ENCODE results near the gene MAF.

The MAF gene

GRCh38 chr16:79609861-79610260 is 9.3 kb upstream of the MAF start:
- no peak for TF ChIP-seq CTCF (conservative IDR thresholded peaks at IDR 0.05; ENCODE audit: low read depth)
- ChIA-PET CTCF (interaction anchor here (1.1 kb wide), 1 partner anchor 247 kb away, joined by 4 read pairs; no protein-coding TSS in a partner anchor), POLR2A (ENCODE audit: low non-redundant PET) (no interaction called here)
- no peak overlapping the region for H3K27ac ChIP-seq
- no peak for DNase-seq (ENCODE audit: low spot score)

GRCh38 chr16:79608976-79609375 is 8.4 kb upstream of the MAF start:
- CTCF ChIA-PET: interaction anchor here (1.1 kb wide), 1 partner anchor 246 kb away, joined by 4 read pairs; no protein-coding TSS in a partner anchor
- H3K27ac ChIP-seq: no peak overlapping the region
- no peak for DNase-seq (ENCODE audit: low spot score)
- POLR2A ChIA-PET (ENCODE audit: low non-redundant PET): no interaction called here
- no peak for TF ChIP-seq CTCF (conservative IDR thresholded peaks at IDR 0.05; ENCODE audit: low read depth)

- DNase-seq (ENCODE audit: low spot score): peak; percentile 66
- no peak for TF ChIP-seq CTCF (conservative IDR thresholded peaks at IDR 0.05; ENCODE audit: low read depth)
- ChIA-PET CTCF (no interaction called here), POLR2A (ENCODE audit: low non-redundant PET) (no interaction called here)
- H3K27ac ChIP-seq: no peak overlapping the region
Measured at GRCh38 chr16:79607587-79607986, 7.0 kb upstream of the MAF start.

GRCh38 chr16:79605999-79606398 is 5.5 kb upstream of the MAF start:
- H3K27ac ChIP-seq: peak overlapping the region; percentile 31; the same call in 1 of the 2 replicates
- peak; percentile 87 for DNase-seq (ENCODE audit: low spot score)
- TF ChIP-seq CTCF (conservative IDR thresholded peaks at IDR 0.05; ENCODE audit: low read depth): no peak
- POLR2A ChIA-PET (ENCODE audit: low non-redundant PET): no interaction called here
- CTCF ChIA-PET: interaction anchor here (0.7 kb wide), 1 partner anchor 919 kb away, joined by 3 read pairs; no protein-coding TSS in a partner anchor

- ChIA-PET POLR2A (ENCODE audit: low non-redundant PET) (no interaction called here), CTCF (interaction anchor here (0.6 kb wide), 1 partner anchor 146 kb away, joined by 5 read pairs; no protein-coding TSS in a partner anchor)
- no peak for DNase-seq (ENCODE audit: low spot score)
- no peak overlapping the region for H3K27ac ChIP-seq
- TF ChIP-seq CTCF (conservative IDR thresholded peaks at IDR 0.05; ENCODE audit: low read depth): no peak
Measured at GRCh38 chr16:79603055-79603454, 2.5 kb upstream of the MAF start.

GRCh38 chr16:79602628-79603014 is 2.1 kb upstream of the MAF start:
- H3K27ac ChIP-seq: no peak overlapping the region
- POLR2A ChIA-PET (ENCODE audit: low non-redundant PET): interaction anchor here (0.7 kb wide), 2 partner anchors 153 to 329 kb away, joined by 3 read pairs; no protein-coding TSS in a partner anchor
- TF ChIP-seq CTCF (conservative IDR thresholded peaks at IDR 0.05; ENCODE audit: low read depth): no peak
- no peak for DNase-seq (ENCODE audit: low spot score)
- CTCF ChIA-PET: interaction anchor here (0.6 to 1.3 kb wide), 43 partner anchors 8 to 1762 kb away, joined by 3 to 11 read pairs (median 5); no protein-coding TSS in a partner anchor
